Smooth muscle cell of the brain vasculature (primary cell): ENCODE data around the gene HSDL2.
"Not testable (repeated sequence)": the region's sequence is repeated elsewhere in the genome, so short reads cannot be mapped to it uniquely, and the experiment has no call there.

ENCODE experiments used
- DNase-seq: peaks from one replicate; pipeline ENCODE4 v3.0.0-alpha.2; 2012; ENCODE audit warnings: low read depth, low spot score

HSDL2 gene

GRCh38 chr9:112500842-112501241 is 120.9 kb downstream of the HSDL2 start:
- DNase-seq = no peak

GRCh38 chr9:112501287-112501686 is 121.4 kb downstream of the HSDL2 start:
- DNase-seq = no peak

- DNase-seq = no peak
These were observed 122.5 kb downstream of the HSDL2 start for GRCh38 chr9:112502175-112502946.

- DNase-seq = no peak
These were observed 123.3 kb downstream of the HSDL2 start for GRCh38 chr9:112503170-112503569.

GRCh38 chr9:112505086-112505485 is 125.2 kb downstream of the HSDL2 start:
- DNase-seq = no peak

DNA sequence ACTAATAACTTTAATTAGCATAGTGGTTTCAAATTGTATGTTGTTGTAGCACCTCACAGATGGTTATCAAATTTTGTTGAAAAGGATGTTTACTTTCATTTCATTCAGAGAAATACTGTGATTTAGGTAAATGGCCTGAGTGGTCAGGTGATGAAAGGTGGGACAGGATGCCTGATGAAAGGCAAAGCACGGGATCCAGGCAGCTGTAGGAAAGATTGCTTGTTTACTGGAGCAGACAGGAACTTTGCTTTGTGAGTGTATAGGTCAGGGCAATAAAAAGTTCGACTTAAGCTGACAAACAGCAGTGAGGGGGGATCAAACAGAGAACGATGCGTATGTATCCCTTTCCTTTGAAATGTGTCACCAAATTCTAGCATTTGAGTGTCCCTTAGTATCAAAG is 125.7 kb downstream of the HSDL2 start:
- no peak for DNase-seq

GRCh38 chr9:112506571-112506970 is 126.7 kb downstream of the HSDL2 start:
- DNase-seq = no peak

DNA sequence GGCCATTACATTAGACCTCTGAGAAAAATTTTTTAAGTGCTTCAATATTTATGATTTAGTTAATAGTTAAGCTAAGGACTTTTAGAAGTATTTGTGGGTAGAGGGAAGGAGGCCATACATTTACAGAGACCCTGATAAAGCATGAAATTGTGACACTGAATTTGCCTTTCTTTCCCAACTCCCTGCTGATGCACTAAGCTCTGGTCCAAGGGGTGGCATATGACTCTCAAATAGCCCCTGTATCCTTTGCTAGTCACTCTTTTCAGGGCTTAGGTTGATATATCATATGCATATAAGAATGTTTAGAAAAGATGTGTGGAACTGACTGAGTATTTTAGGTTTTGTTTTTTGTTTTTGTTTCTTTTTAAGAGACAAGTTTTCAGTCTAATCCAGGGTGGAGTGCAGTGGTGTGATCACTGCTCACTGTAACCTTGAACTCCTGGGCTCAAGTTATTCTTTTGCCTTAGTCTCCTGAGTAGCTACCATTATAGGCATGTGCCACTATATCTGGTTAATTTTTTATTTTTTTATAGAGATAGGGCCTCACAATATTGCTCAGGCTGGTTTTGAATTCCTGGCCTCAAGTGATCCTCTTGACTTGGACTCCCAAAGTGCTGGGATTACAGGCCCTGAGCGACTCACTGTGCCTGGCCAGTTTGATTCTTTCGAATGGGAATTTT is 127.2 kb downstream of the HSDL2 start:
- no peak for DNase-seq

DNA sequence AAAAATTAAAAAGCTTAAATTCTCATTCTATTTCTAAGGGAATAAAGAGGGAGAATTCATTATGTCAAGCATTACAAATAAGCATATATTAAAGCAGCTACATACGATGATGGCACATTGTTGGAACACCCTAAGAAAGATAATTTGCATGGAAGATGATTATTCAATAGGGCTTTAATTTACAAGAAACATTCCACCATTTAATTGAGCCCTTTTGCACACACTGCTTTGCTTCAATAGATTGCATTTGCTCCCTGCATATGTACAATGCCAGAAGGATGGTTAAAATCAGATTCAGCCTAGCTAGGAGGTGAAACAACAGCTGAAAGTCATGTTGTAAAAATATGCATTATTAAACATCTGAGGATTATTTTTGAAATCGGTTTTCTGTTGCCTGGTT is 128.5 kb downstream of the HSDL2 start:
- DNase-seq = no peak

DNA sequence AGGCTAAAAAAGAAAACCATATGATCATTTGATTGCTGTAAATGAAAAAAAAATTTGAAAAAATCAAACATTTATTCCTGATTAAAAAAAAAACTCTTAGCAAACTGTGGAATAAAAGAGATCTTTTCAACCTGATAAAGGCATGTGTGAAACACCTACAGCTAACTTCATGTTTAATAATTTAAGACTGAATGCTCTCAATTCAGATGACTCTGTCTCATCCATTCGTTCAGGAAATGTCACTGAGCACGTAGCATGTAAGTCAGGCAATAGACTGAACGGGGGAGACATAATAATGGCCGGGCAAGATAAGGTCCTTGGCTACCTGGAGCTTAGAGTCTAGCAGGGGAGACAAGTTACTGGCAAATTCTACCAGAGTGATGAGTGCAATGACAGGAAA is 132.5 kb downstream of the HSDL2 start:
- not testable (repeated sequence) for DNase-seq

DNA sequence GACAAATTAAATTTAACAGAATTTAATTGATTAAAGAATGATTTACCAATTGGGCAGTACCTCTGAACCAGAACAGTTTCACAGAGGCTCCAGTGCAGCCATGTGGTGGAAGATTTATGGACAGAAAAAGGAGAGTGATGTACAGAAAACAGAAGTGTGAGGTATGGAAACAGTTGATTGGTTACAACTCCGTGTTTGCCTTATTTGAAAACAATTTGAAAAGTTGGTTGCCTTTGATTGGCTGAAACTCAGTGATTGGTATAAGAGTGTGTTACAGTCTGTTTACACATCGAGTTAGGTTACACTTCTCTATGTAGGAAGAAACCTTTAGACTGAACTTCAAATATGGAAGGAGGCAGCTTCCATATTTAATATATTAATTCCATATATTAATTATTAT is 136.9 kb downstream of the HSDL2 start:
- DNase-seq = no peak

DNA sequence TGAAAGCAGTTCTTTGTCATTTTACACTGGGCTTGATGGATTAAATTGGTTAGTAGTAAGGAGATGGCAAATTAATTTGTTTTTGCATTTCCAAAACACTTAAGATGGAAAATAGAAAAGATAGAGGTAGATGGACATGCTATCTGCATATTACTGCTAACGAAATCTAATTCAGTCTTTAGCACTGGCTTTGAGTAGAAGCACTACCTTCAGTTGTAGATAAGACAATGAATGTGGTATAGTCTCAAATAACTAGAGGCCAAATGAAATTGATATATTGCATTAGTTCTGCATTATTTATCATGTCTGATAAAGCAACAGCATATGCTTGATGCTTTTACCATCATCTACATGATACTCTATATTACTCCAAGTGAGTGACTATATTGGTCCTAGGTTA is 140.2 kb downstream of the HSDL2 start:
- DNase-seq = no peak

DNA sequence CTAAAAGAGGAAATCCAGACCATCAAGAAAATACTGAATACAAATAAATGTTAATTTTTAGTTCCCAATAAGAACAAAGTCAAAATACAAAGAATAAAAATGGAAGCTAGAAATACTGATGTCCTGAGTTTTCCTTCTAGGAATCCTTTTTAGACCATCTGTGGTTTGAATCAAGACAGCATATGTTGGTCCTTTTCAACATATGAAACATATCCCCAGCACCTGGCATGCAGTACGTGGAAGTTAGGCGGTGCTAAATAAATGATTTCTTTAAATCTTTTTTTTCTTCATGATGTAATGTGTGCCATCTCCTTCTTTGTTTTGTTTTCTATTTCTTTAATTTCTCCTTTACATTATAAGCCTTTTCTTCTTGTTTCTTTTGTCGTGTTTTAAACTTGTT is 140.7 kb downstream of the HSDL2 start:
- DNase-seq = no peak
